PFSK-1 (cell line): ENCODE results near the gene GOLGA8B.

ENCODE experiments used
- POLR2AphosphoS5 ChIP-seq: IDR thresholded peaks from 2 replicates; pipeline ENCODE4 v1.6.1; 2012; ENCODE audit warnings: low read depth, mild to moderate bottlenecking, control low read depth, low read length, moderate library complexity
- SIN3A ChIP-seq: IDR thresholded peaks from 2 replicates; pipeline ENCODE4 v1.6.1; 2012; ENCODE audit warnings: mild to moderate bottlenecking, low read length, moderate library complexity, borderline replicate concordance; ENCODE audit not compliant: insufficient read depth
- TF ChIP-seq, protein P1 (sequence below), 2 experiments: IDR thresholded peaks; 2 replicates each; pipeline versions ENCODE4 v1.6.1 to v1.8.0; 2011 to 2012; ENCODE audit warnings: low read depth in 2 of 2, low read length in 2 of 2, control low read depth in 1 of 2, inconsistent platforms in 1 of 2, mild to moderate bottlenecking in 1 of 2, moderate library complexity in 1 of 2; ENCODE audit not compliant: insufficient read depth in 1 of 2

- no peak for TF ChIP-seq POLR2AphosphoS5
- no peak for TF ChIP-seq SIN3A
- TF ChIP-seq, protein P1, sequence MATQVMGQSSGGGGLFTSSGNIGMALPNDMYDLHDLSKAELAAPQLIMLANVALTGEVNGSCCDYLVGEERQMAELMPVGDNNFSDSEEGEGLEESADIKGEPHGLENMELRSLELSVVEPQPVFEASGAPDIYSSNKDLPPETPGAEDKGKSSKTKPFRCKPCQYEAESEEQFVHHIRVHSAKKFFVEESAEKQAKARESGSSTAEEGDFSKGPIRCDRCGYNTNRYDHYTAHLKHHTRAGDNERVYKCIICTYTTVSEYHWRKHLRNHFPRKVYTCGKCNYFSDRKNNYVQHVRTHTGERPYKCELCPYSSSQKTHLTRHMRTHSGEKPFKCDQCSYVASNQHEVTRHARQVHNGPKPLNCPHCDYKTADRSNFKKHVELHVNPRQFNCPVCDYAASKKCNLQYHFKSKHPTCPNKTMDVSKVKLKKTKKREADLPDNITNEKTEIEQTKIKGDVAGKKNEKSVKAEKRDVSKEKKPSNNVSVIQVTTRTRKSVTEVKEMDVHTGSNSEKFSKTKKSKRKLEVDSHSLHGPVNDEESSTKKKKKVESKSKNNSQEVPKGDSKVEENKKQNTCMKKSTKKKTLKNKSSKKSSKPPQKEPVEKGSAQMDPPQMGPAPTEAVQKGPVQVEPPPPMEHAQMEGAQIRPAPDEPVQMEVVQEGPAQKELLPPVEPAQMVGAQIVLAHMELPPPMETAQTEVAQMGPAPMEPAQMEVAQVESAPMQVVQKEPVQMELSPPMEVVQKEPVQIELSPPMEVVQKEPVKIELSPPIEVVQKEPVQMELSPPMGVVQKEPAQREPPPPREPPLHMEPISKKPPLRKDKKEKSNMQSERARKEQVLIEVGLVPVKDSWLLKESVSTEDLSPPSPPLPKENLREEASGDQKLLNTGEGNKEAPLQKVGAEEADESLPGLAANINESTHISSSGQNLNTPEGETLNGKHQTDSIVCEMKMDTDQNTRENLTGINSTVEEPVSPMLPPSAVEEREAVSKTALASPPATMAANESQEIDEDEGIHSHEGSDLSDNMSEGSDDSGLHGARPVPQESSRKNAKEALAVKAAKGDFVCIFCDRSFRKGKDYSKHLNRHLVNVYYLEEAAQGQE (IDR thresholded peaks at IDR 0.05; ENCODE audit: insufficient read depth in 1 of 2, low read depth in 2 of 2, low read length in 2 of 2), result no peak
These were observed 5.2 kb downstream of the GOLGA8B start for GRCh38 chr15:34578283-34578674.
